Measurements from ENCODE around the gene CEMIP. TPM values are rescaled to one million over a fixed set of nuclear protein-coding genes. Genes with fewer than 3 reads are reported as not detected.

The CEMIP gene, protein sequence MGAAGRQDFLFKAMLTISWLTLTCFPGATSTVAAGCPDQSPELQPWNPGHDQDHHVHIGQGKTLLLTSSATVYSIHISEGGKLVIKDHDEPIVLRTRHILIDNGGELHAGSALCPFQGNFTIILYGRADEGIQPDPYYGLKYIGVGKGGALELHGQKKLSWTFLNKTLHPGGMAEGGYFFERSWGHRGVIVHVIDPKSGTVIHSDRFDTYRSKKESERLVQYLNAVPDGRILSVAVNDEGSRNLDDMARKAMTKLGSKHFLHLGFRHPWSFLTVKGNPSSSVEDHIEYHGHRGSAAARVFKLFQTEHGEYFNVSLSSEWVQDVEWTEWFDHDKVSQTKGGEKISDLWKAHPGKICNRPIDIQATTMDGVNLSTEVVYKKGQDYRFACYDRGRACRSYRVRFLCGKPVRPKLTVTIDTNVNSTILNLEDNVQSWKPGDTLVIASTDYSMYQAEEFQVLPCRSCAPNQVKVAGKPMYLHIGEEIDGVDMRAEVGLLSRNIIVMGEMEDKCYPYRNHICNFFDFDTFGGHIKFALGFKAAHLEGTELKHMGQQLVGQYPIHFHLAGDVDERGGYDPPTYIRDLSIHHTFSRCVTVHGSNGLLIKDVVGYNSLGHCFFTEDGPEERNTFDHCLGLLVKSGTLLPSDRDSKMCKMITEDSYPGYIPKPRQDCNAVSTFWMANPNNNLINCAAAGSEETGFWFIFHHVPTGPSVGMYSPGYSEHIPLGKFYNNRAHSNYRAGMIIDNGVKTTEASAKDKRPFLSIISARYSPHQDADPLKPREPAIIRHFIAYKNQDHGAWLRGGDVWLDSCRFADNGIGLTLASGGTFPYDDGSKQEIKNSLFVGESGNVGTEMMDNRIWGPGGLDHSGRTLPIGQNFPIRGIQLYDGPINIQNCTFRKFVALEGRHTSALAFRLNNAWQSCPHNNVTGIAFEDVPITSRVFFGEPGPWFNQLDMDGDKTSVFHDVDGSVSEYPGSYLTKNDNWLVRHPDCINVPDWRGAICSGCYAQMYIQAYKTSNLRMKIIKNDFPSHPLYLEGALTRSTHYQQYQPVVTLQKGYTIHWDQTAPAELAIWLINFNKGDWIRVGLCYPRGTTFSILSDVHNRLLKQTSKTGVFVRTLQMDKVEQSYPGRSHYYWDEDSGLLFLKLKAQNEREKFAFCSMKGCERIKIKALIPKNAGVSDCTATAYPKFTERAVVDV (N-terminal part only)
- 72.9 and 1,057 TPM in 2 replicates for total RNA-seq

DNA sequence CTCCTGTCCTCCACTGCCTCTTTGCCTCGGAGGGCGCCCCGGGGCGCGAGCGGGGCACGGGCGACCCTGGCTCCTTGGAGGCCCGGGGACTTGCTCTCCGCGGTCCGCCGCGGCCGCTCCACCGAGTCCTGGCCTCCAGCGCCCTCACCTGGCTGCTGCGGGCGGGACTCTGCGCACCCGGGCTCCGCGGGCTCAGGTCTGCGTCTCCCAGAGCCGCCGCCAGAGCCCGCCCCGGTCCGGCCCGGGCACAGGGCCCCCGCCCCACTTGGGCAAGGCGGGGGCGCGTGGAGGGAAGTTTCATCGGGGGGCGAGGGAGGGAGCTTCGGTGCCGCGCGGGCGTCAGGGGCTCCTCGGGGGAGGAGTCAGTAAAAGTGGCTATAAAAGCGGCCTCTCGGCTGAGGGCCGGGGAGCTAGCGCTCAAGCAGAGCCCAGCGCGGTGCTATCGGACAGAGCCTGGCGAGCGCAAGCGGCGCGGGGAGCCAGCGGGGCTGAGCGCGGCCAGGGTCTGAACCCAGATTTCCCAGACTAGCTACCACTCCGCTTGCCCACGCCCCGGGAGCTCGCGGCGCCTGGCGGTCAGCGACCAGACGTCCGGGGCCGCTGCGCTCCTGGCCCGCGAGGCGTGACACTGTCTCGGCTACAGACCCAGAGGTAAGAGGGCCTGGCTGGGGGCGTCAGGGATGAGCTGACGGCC, at the start of gene CEMIP:
CEMIP (plus strand) TSS at position 407 of the 694 bp plus-strand sequence. CDS start 94,510 bp downstream, outside the sequence.

DNA sequence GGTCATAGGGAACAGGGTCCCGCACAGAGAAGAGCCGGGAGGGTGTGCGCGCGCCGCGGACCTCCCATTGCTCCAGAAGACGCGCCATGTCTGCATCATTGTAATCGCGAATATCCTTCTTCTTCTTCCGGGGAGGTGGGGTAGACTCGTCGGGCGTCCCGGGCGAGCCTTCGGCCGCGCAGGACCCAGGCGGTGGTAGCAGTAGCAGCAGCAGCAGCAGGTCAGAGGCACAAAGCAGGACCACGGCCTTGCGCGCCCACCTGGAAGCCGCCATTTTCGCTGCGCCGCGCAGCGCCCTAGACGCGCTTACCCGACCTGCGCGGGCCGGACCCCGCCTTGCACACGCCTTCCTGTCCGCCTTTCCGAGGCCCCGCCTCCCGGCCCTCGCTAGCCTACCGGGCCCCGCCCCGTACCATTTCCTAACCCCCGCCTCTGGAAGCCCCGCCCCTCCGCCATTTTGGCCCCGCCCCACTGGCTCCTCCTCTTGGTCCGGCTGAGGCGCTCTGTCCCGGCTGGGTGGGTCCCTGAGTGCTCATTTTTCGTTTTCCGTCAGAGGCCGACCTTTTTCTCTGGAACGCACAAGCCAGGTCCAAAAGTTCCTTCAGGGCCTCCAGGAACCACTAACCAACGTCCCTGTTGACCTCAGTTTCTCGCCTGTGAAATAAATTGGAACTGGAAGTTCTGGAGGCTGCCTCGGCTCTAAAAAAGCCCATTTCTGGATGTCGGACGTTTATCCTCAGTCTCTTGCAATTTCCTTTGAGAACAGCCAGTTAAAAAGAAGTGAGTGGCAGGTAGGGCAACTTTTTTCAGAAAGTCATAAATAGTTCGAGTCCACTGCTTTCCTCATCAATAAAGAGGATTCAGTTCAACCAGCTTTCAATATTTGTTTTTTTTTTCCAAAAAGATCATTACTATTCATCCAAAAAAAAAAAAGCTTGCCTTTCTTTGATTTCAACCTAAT, 210.6 kb downstream of the CEMIP start, which contains the start of gene MESD:
MESD (minus strand) TSS at position 302 of the 961 bp plus-strand sequence; CDS start at position 274, 28 bp downstream.

DNA sequence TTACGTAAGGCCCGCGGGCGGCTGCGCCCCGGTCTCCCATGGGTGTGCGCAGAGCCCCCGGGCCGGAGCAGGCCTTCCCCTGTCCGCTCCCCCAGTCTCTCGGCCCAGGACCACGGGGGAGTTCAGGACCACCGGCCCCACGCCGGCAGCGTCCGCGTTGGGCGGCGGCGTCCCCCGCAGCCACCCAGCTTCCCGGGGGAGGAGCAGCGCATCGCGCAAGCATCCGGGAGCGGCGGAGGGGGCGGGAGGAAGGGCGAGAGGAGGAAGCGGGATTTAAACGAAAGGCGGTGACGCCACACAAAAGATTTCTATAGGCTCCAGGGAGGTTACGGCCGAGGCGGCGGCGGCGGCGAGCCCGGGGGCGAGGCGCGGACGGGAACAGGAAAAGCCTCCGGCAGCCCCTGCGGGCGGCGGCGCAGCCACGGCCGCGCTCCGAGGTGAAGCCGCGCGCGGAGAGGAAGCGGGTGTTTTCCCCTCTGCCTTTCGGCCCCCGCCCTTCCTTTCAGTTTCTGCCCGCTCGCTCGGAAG, 221.5 kb downstream of the CEMIP start, which contains the start of gene TLNRD1:
TLNRD1 (plus strand) TSS at position 300 of the 528 bp plus-strand sequence. CDS start 1,349 bp downstream, outside the sequence.

Other genes starting within 250 kb of the CEMIP start
- 7.5 and 12.1 TPM in 2 replicates for gene ABHD17C, start 84.1 kb upstream of the CEMIP start, total RNA-seq
- gene MESD, start 210.4 kb downstream of the CEMIP start, total RNA-seq = 18.6 and 24.0 TPM in 2 replicates
- 4.8 and 10.5 TPM in 2 replicates for gene TLNRD1, start 221.6 kb downstream of the CEMIP start, total RNA-seq